Ectodermal cell (in vitro differentiated cells): Measurements from ENCODE around the gene RPL13A. TPM values are rescaled to one million over a fixed set of nuclear protein-coding genes. Genes with fewer than 3 reads are reported as not detected.
A peak's percentile ranks its signal among the peaks of the same experiment; 100 is the strongest.

Experiments used
- H3K27ac ChIP-seq: 2 replicates; pipeline ENCODE4 v1.7.0; 2013; ENCODE audit warnings: mild to moderate bottlenecking, low read depth, low read length; ENCODE audit not compliant: insufficient read depth, poor library complexity, severe bottlenecking
- H3K27me3 ChIP-seq: 2 replicates; pipeline ENCODE4 v1.7.0; 2013; ENCODE audit warnings: mild to moderate bottlenecking, low read length; ENCODE audit not compliant: insufficient read depth, control insufficient read depth, poor library complexity, severe bottlenecking
- H3K36me3 ChIP-seq: one replicate; pipeline ENCODE4 v1.7.0; 2013; ENCODE audit warnings: low read length; ENCODE audit not compliant: control insufficient read depth, insufficient read depth
- H3K4me1 ChIP-seq: one replicate; pipeline ENCODE4 v1.7.0; 2013; ENCODE audit warnings: low read length; ENCODE audit not compliant: control insufficient read depth, insufficient read depth
- H3K4me3 ChIP-seq: 2 replicates; pipeline ENCODE4 v1.7.0; 2013; ENCODE audit warnings: low read depth, low read length, control low read depth; ENCODE audit not compliant: insufficient read depth
- H3K9me3 ChIP-seq: 2 replicates; pipeline ENCODE4 v1.7.0; 2013; ENCODE audit warnings: mild to moderate bottlenecking, low read length, moderate library complexity; ENCODE audit not compliant: control insufficient read depth
- WGBS, 2 experiments: methylation state at CpG; one replicate each; pipeline ENCODE4 v1.1.7; 2013; ENCODE audit warnings: missing lambda C conversion rate in 2 of 2; 5-methylcytosine and 5-hydroxymethylcytosine counted together
- polyA plus RNA-seq, 4 experiments: library from polyadenylated mRNA; stranded (reverse); fragments of 50-300 nt; gene quantifications; one replicate each; pipeline ENCODE4 v1.2.3, GENCODE V29; 2013

RPL13A gene
- 3,037 TPM for polyA plus RNA-seq (2013, experiment 1 of 4)
- polyA plus RNA-seq (2013, experiment 2 of 4) = 3,018 TPM
- 3,545 TPM for polyA plus RNA-seq (2013, experiment 3 of 4)
- polyA plus RNA-seq (2013, experiment 4 of 4) = 4,031 TPM

- WGBS, 2 experiments = 0% methylated on average over 57 of the region's 57 CpGs
- Histone ChIP-seq H3K9me3 (no peaks in the 10 kb centered on the region), H3K36me3 (peaks cover 29% of the 10 kb centered on the region), H3K27me3 (no peaks in the 10 kb centered on the region), H3K4me1 (peaks cover 9% of the 10 kb centered on the region), H3K27ac (peak within 1 kb of the TSS; percentile 83), H3K4me3 (peak within 1 kb of the TSS; percentile 94)
These were observed at the start of gene RPL13A for GRCh38 chr19:49487277-49488045. RPL13A (plus strand) TSS chr19:49487608; CDS start chr19:49487630, 22 bp downstream.

GRCh38 chr19:49438261-49438660, 49.1 kb upstream of the RPL13A start:
- Histone ChIP-seq H3K27ac (no peak overlapping the region), H3K27me3 (peaks cover 92% of the 10 kb centered on the region), H3K36me3 (no peaks in the 10 kb centered on the region), H3K9me3 (no peaks in the 10 kb centered on the region), H3K4me1 (peaks cover 9% of the 10 kb centered on the region), H3K4me3 (no peak overlapping the region)
- 29 to 31% methylated on average over 6 of the region's 6 CpGs for WGBS, 2 experiments

DNA sequence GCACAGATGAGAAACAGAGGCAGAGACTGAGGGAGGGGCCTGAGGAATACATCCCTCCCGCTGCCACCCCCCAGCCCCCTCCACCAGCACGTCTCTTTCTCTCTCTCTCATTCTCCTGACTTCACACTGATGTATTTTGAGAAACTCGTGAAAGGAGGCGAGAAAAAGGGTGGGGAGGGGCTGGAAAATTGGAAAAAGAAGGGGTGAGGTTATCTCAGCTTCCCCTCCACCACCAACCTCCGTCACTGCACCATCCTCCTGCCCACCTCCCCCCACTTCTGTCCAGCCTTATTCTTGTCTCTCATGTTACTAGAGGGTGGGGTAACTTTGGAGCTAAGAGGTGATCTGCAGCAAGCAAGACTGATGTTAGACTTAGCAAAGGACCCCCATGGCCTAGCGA, 47.6 kb upstream of the RPL13A start:
- H3K4me1 ChIP-seq = peaks cover 9% of the 10 kb centered on the region
- H3K36me3 ChIP-seq = no peaks in the 10 kb centered on the region
- peaks cover 79% of the 10 kb centered on the region for H3K27me3 ChIP-seq
- no peak overlapping the region for H3K4me3 ChIP-seq
- no peak overlapping the region for H3K27ac ChIP-seq
- H3K9me3 ChIP-seq = no peaks in the 10 kb centered on the region
- WGBS, 2 experiments = 81 to 85% methylated on average over 1 to 3 of the region's 6 CpGs

- H3K27me3 ChIP-seq = peaks cover 71% of the 10 kb centered on the region
- peaks cover 9% of the 10 kb centered on the region for H3K4me1 ChIP-seq
- WGBS, 2 experiments = 36 to 37% methylated on average over 19 of the region's 19 CpGs
- H3K4me3 ChIP-seq = peak overlapping the region; percentile 22
- H3K36me3 ChIP-seq = no peaks in the 10 kb centered on the region
- no peaks in the 10 kb centered on the region for H3K9me3 ChIP-seq
- no peak overlapping the region for H3K27ac ChIP-seq
These were observed 46.8 kb upstream of the RPL13A start for GRCh38 chr19:49440439-49441209.

DNA sequence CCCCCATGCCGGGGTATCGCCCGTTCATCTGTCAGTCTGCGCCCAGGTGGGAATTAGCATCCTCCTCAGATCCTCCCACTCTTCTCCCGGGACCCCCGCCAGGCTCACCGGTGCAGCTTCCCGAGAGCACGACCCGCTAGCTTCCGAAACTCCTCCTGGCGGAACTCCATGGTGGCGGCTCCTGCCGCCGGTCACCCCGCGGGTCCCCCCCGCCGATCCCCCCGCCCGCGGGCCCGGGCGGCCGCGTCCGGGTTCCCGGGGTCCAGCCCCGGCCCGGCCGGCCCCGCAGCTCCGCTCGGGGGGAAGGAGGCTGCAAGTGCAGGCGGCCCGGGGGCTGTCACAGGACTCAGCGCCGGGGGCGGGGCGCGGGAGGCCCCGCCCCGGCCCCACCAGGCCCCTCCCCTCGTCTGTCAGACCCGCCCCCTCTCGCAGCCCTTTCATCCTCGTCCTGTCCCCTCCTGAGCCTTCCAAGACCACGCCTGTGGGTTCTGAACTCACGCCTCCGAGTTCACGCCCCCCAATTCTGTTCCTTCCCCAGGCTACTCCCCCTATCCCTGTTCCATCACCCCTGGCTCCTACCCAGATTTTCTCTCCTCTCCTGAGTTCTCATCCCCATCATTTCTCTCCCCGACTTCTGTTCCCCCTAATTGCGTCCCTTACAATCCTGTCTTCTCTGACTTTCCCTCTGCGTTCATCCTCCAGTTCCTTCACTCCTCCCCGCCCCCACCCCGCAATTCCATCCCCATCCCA, 46.0 kb upstream of the RPL13A start, which contains the start of gene SLC17A7:
Gene SLC17A7, minus strand, starts transcription at position 318 of the 750 bp plus-strand sequence. Its CDS starts 148 bp downstream, at position 170.
- no peaks in the 10 kb centered on the region for H3K36me3 ChIP-seq
- H3K9me3 ChIP-seq = no peaks in the 10 kb centered on the region
- H3K27me3 ChIP-seq = peaks cover 64% of the 10 kb centered on the region
- peak within 1 kb of the TSS; percentile 22 for H3K4me3 ChIP-seq
- H3K27ac ChIP-seq = no peak within 1 kb of the TSS
- peaks cover 9% of the 10 kb centered on the region for H3K4me1 ChIP-seq
- WGBS, 2 experiments = 1% methylated on average over 56 of the region's 56 CpGs

DNA sequence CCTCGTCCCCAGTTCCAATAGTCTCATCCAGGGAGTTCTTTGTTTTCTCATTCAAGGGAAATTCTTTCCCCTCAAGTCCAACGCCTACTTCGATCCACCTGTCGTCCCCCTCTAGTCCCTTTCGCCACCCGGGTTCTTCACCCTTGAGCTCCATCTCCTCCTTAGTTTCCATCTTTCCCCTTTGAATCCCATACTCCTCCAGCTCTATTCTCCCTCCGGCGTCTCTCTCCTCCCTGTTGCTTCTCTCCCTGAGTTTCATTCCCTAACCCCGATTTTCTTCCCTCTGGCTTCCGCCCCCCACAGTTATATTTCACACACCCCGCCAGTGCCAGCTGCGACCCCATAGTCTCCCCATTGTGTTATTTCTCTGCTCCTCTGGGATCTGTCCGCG, 45.5 kb upstream of the RPL13A start:
- no peaks in the 10 kb centered on the region for H3K36me3 ChIP-seq
- H3K27me3 ChIP-seq = peaks cover 58% of the 10 kb centered on the region
- peak overlapping the region; percentile 3 for H3K4me3 ChIP-seq
- H3K27ac ChIP-seq = no peak overlapping the region
- 14 to 15% methylated on average over 14 of the region's 14 CpGs for WGBS, 2 experiments
- no peaks in the 10 kb centered on the region for H3K9me3 ChIP-seq
- H3K4me1 ChIP-seq = peaks cover 9% of the 10 kb centered on the region

- peaks cover 9% of the 10 kb centered on the region for H3K4me1 ChIP-seq
- no peaks in the 10 kb centered on the region for H3K36me3 ChIP-seq
- H3K4me3 ChIP-seq = peak overlapping the region; percentile 3
- H3K9me3 ChIP-seq = no peaks in the 10 kb centered on the region
- no peak overlapping the region for H3K27ac ChIP-seq
- WGBS, 2 experiments = 5 to 8% methylated on average over 11 of the region's 11 CpGs
- H3K27me3 ChIP-seq = peaks cover 54% of the 10 kb centered on the region
These were observed 45.1 kb upstream of the RPL13A start for GRCh38 chr19:49442354-49442753.

GRCh38 chr19:49442771-49443365, 44.5 kb upstream of the RPL13A start:
- 0% methylated on average over 42 to 43 of the region's 43 CpGs for WGBS, 2 experiments

GRCh38 chr19:49443366-49444099, 43.9 kb upstream of the RPL13A start:
- Histone ChIP-seq H3K4me3 (peak overlapping the region; percentile 72), H3K36me3 (peaks cover 7% of the 10 kb centered on the region), H3K27ac (peak overlapping the region; percentile 88), H3K27me3 (peaks cover 42% of the 10 kb centered on the region), H3K9me3 (no peaks in the 10 kb centered on the region), H3K4me1 (peaks cover 9% of the 10 kb centered on the region)
- WGBS, 2 experiments = 0 to 1% methylated on average over 47 of the region's 47 CpGs

More at GRCh38 chr19:49442771-49443365, 44.5 kb upstream of the RPL13A start:
- peaks cover 9% of the 10 kb centered on the region for H3K4me1 ChIP-seq
- no peaks in the 10 kb centered on the region for H3K9me3 ChIP-seq
- peaks cover 49% of the 10 kb centered on the region for H3K27me3 ChIP-seq
- H3K36me3 ChIP-seq = peaks cover under 1% of the 10 kb centered on the region
- peak overlapping the region; percentile 72 for H3K4me3 ChIP-seq
- H3K27ac ChIP-seq = peak overlapping the region; percentile 88
